Mesenchymal stem cell (in vitro differentiated cells and primary cell): Measurements from ENCODE around the gene CFAP74.
A peak's percentile ranks its signal among the peaks of the same experiment; 100 is the strongest.

Source experiments
- DNase-seq: peaks from one replicate; pipeline ENCODE4 v3.0.0-alpha.2; 2013
- H2AFZ ChIP-seq: one replicate; pipeline ENCODE4 v1.6.1; 2013; ENCODE audit warnings: low read depth, mild to moderate bottlenecking, control low read depth, inconsistent platforms, low read length, moderate library complexity
- H2AK5ac ChIP-seq: 2 replicates; pipeline ENCODE4 v1.6.1; 2013; ENCODE audit warnings: low read length, moderate library complexity, mild to moderate bottlenecking, inconsistent platforms; ENCODE audit not compliant: severe bottlenecking
- H2BK120ac ChIP-seq: one replicate; pipeline ENCODE4 v1.6.1; 2013; ENCODE audit warnings: low read depth, mild to moderate bottlenecking, inconsistent platforms, low read length, moderate library complexity
- H2BK12ac ChIP-seq, 2 experiments: one replicate each; pipeline ENCODE4 v1.6.1; 2013; ENCODE audit warnings: inconsistent platforms in 2 of 2, low read length in 2 of 2, mild to moderate bottlenecking in 2 of 2, moderate library complexity in 2 of 2, control low read depth in 1 of 2
- H2BK15ac ChIP-seq: one replicate; pipeline ENCODE4 v1.6.1; 2013; ENCODE audit warnings: mild to moderate bottlenecking, low read depth, inconsistent platforms; ENCODE audit not compliant: poor library complexity, severe bottlenecking
- H2BK5ac ChIP-seq: 2 replicates; pipeline ENCODE4 v1.6.1; 2013; ENCODE audit warnings: low read depth, mild to moderate bottlenecking, low read length, control low read depth, inconsistent platforms; ENCODE audit not compliant: poor library complexity, severe bottlenecking
- H3K14ac ChIP-seq, 2 experiments: one replicate each; pipeline ENCODE4 v1.6.1; 2013; ENCODE audit warnings: inconsistent platforms in 2 of 2, low read length in 2 of 2, control low read depth in 1 of 2, mild to moderate bottlenecking in 1 of 2, moderate library complexity in 1 of 2
- H3K18ac ChIP-seq, 2 experiments: one replicate each; pipeline ENCODE4 v1.6.1; 2013; ENCODE audit warnings: inconsistent platforms in 2 of 2, low read length in 2 of 2, control low read depth in 1 of 2, low read depth in 1 of 2, mild to moderate bottlenecking in 1 of 2
- H3K23ac ChIP-seq, 2 experiments: one replicate each; pipeline ENCODE4 v1.6.1; 2013; ENCODE audit warnings: inconsistent platforms in 2 of 2, low read length in 2 of 2, mild to moderate bottlenecking in 2 of 2, moderate library complexity in 2 of 2, control low read depth in 1 of 2
- H3K27ac ChIP-seq: 2 replicates; pipeline ENCODE4 v1.5.1; 2013; ENCODE audit warnings: mild to moderate bottlenecking, moderate library complexity, low read length, control low read depth, inconsistent platforms; ENCODE audit not compliant: poor library complexity, severe bottlenecking
- H3K27me3 ChIP-seq, 2 experiments: 2 replicates each; pipeline versions ENCODE4 v1.6.1 to v1.7.0; 2013; ENCODE audit warnings: low read length in 2 of 2, mild to moderate bottlenecking in 2 of 2, moderate library complexity in 2 of 2, control low read depth in 1 of 2, inconsistent platforms in 1 of 2; ENCODE audit not compliant: control insufficient read depth in 1 of 2, insufficient read depth in 1 of 2
- H3K36me3 ChIP-seq, 2 experiments: 2 replicates each; pipeline versions ENCODE4 v1.6.1 to v1.7.0; 2013; ENCODE audit warnings: low read length in 2 of 2, control low read depth in 1 of 2, inconsistent platforms in 1 of 2, low read depth in 1 of 2, mild to moderate bottlenecking in 1 of 2; ENCODE audit not compliant: insufficient read depth in 2 of 2, control insufficient read depth in 1 of 2
- H3K4ac ChIP-seq, 2 experiments: one replicate each; pipeline ENCODE4 v1.6.1; 2013; ENCODE audit warnings: inconsistent platforms in 2 of 2, low read length in 2 of 2, mild to moderate bottlenecking in 2 of 2, moderate library complexity in 2 of 2, control low read depth in 1 of 2, low read depth in 1 of 2
- H3K4me1 ChIP-seq: 2 replicates; pipeline ENCODE4 v1.6.1; 2013; ENCODE audit warnings: low read depth, low read length, control low read depth; ENCODE audit not compliant: control insufficient read depth, insufficient read depth
- H3K4me2 ChIP-seq: 2 replicates; pipeline ENCODE4 v1.6.1; 2013; ENCODE audit warnings: low read length, mild to moderate bottlenecking, inconsistent platforms; ENCODE audit not compliant: poor library complexity, severe bottlenecking
- H3K4me3 ChIP-seq, 2 experiments: 2 replicates each; pipeline versions ENCODE4 v1.5.1 to v1.7.0; 2013; ENCODE audit warnings: low read length in 2 of 2, mild to moderate bottlenecking in 2 of 2, control low read depth in 1 of 2, low read depth in 1 of 2; ENCODE audit not compliant: insufficient read depth in 1 of 2
- H3K79me1 ChIP-seq: replicated peaks from 2 replicates; pipeline ENCODE4 v1.6.1; 2013; ENCODE audit warnings: mild to moderate bottlenecking, control low read depth, low read length, inconsistent platforms; ENCODE audit not compliant: poor library complexity, severe bottlenecking
- H3K9ac ChIP-seq: 2 replicates; pipeline ENCODE4 v1.7.0; 2013; ENCODE audit warnings: mild to moderate bottlenecking, low read length, moderate library complexity
- H3K9me3 ChIP-seq: 2 replicates; pipeline ENCODE4 v1.7.0; 2013; ENCODE audit warnings: mild to moderate bottlenecking, low read length; ENCODE audit not compliant: control insufficient read depth
- H4K8ac ChIP-seq: one replicate; pipeline ENCODE4 v1.6.1; 2013; ENCODE audit warnings: inconsistent platforms, mild to moderate bottlenecking, low read length, moderate library complexity
- H4K91ac ChIP-seq: one replicate; pipeline ENCODE4 v1.6.1; 2013; ENCODE audit warnings: mild to moderate bottlenecking, low read length, inconsistent platforms
- WGBS: methylation state at CpG from one replicate; pipeline ENCODE4 v1.1.7; 2013; ENCODE audit warnings: mixed read lengths; 5-methylcytosine and 5-hydroxymethylcytosine counted together

CFAP74 gene

DNA sequence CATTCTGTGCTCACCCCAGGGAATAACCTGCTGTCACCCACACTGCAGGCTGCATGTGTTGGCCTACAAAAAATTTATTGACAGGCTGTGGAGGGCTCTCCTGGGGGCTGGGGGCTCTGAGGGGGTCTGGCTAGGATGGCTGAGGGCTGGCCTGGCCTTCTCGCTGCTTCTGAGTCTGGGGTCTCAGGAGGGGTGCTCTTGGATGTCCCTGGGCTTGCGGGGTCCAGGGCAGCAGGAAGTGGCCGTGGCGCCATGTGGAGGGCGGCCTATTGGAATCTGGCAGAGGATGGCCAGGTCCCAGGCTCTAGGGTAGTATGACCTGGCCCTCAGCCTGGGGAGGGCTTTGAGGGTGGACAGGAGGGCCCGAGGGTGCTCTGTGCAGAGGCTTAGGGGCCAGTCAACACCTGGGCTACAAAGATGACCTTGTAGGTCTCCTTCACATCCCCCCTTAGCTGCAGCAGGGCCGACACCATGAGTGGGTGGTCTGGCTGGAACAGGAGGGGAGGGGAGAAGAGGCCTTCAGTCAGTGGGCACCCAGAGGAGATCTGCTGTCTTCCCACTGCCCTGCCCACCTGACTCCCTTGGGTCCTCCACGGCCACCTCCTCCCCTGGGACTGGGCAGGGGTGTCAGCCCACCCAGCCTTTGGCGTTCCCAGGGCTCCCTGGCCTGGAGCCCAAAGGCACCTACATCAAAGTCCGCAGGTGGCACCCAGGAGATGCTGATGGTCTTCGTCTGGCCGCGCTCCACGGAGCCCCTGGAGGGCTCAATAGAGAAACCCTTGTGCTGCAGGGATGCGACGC lies 81.5 kb downstream of the CFAP74 start:
- Histone ChIP-seq H2BK120ac (no peak overlapping the region), H3K27ac (no peak overlapping the region), H3K18ac (no peak overlapping the region), H3K23ac (no peak overlapping the region), H3K4ac (no peak overlapping the region), H3K4me1 (peaks cover 18% of the 10 kb centered on the region), H3K14ac (no peak overlapping the region), H3K36me3 (no peaks in the 10 kb centered on the region), H3K4me3 (no peak overlapping the region), H2AFZ (no peak overlapping the region), H2AK5ac (no peak overlapping the region), H3K79me1 (no peaks in the 10 kb centered on the region), H2BK5ac (no peak overlapping the region), H3K27me3 (peaks cover 0 to 42% of the 10 kb centered on the region in 2 experiments), H4K8ac (no peak overlapping the region), H2BK12ac (no peak overlapping the region), H4K91ac (no peak overlapping the region), H3K9ac (no peak overlapping the region), H2BK15ac (no peak overlapping the region), H3K4me2 (no peak overlapping the region), H3K9me3 (no peaks in the 10 kb centered on the region)
- no peak for DNase-seq
- 94% methylated on average over 15 of the region's 16 CpGs for WGBS

DNA sequence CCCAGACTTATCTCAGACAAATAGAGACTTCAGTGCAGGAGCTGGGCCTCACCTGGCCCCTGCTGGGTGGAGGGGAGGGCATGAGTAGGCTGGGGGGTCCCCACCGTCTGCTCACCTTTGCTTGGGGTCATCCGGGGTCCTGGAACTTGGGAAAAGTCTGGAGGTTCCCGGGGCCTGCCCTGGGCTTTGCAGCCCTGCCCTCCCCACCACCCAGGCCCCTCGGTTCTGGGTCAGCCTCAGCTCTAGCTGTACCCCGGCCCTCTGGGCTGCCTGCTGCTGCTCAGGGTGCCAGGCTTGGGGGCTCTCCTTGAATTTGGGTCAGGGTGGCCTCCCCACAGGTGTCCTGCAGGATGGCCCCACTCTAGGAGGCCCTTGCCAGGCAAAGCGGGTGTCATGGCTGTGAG lies 82.1 kb downstream of the CFAP74 start:
- Histone ChIP-seq H3K27ac (no peak overlapping the region), H2BK120ac (no peak overlapping the region), H3K4ac (no peak overlapping the region), H3K4me2 (no peak overlapping the region), H2BK12ac (no peak overlapping the region), H3K9ac (no peak overlapping the region), H2BK5ac (no peak overlapping the region), H2AK5ac (no peak overlapping the region), H2AFZ (no peak overlapping the region), H3K4me1 (peaks cover 18% of the 10 kb centered on the region), H3K23ac (no peak overlapping the region), H4K8ac (no peak overlapping the region), H2BK15ac (no peak overlapping the region), H3K4me3 (no peak overlapping the region), H3K18ac (no peak overlapping the region), H3K36me3 (no peaks in the 10 kb centered on the region), H4K91ac (no peak overlapping the region), H3K9me3 (no peaks in the 10 kb centered on the region), H3K14ac (no peak overlapping the region), H3K79me1 (no peaks in the 10 kb centered on the region), H3K27me3 (peaks cover 0 to 40% of the 10 kb centered on the region in 2 experiments)
- no peak for DNase-seq
- 93% methylated on average over 6 of the region's 6 CpGs for WGBS

DNA sequence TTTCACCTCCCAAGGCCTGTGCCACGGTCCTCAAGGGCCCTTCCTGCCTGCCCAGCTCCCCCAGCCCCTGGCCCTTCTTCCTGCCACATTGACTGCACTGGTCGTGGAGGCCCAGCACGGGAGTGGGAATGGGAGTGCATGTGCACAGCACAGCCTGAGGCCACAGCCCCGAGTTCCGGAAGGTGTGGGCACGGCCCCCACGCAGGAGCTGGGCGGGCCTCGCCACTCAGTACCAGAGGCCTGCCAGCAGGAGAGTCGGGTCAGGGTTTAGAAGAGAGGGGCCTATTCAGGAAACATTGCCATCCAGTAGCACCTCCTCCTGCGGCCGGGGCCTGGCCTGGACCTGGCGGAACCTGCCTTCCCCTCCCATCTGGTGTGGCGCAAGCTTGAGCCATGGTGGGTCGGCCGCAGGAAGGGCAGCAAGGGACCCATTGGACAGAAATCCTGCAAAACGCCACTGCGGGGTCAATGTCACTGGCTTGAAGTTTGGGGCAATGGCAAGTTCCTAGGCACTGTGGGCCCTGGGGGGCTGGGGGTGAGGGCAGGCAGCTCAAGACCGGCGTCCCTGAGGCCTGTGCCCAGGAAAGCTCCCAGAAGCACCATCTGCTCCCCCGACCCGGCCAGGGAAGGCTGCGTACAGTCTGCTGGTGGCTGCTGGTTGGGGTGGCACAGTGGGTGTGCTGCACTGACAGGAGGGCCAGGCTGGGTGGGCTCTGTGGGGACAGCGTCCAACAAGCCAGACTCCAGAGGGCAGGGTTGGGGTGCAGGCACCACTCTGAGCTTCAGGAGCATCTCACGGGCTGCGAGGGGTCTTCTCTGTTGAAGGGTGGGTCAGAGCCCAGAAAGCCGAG lies 82.8 kb downstream of the CFAP74 start:
- DNase-seq: no peak
- WGBS: 92% methylated on average over 27 of the region's 27 CpGs
- Histone ChIP-seq H3K9ac (no peak overlapping the region), H2BK15ac (no peak overlapping the region), H3K36me3 (no peaks in the 10 kb centered on the region), H3K23ac (no peak overlapping the region), H3K27ac (no peak overlapping the region), H2BK5ac (no peak overlapping the region), H4K8ac (no peak overlapping the region), H2AFZ (no peak overlapping the region), H2AK5ac (no peak overlapping the region), H3K4me1 (peaks cover 18% of the 10 kb centered on the region), H3K4me2 (no peak overlapping the region), H3K4me3 (no peak overlapping the region), H3K27me3 (peaks cover 0 to 39% of the 10 kb centered on the region in 2 experiments), H2BK12ac (peak overlapping the region in 1 of 2 experiments; percentile 25), H3K9me3 (no peaks in the 10 kb centered on the region), H3K4ac (no peak overlapping the region), H3K18ac (peak overlapping the region in 1 of 2 experiments; percentile 11), H2BK120ac (no peak overlapping the region), H3K14ac (no peak overlapping the region), H3K79me1 (no peaks in the 10 kb centered on the region), H4K91ac (no peak overlapping the region)

DNA sequence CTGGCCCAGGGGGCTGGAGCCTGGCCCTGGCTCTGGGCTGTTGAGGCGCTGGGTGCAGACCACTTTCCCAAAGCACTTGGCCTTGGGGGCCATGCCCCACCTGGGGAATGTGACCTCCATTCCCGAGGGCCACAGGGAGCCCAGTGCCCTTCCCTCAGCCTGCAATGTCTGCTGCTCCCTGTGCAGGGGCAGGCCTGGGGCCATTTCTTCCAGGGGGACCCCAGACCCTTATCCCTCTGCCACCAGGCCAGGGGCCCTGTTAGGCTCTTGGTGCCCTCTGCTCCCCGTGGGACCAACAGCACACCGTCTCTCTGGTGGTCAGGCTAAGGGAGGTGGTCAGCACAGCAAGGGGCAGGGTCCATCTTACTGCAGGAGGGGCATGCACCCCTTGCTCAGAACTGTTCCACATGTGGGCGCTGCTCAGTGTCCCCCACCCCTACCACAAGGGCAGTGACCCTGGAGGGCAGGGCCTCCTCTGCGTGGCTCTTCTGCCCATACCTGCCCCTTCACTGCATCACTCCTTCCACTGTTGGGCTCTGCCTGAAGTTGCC lies 83.5 kb downstream of the CFAP74 start:
- H3K9ac ChIP-seq: no peak overlapping the region
- peak overlapping the region in 1 of 2 experiments; percentile 37 for H3K4me3 ChIP-seq
- no peak overlapping the region for H2BK5ac ChIP-seq
- no peak overlapping the region for H3K23ac ChIP-seq
- H2AFZ ChIP-seq: no peak overlapping the region
- H3K79me1 ChIP-seq: no peaks in the 10 kb centered on the region
- H3K18ac ChIP-seq: peak overlapping the region; percentile 82 to 92
- 96% methylated on average over 6 of the region's 6 CpGs for WGBS
- H3K27me3 ChIP-seq: peaks cover 0 to 44% of the 10 kb centered on the region in 2 experiments
- H3K4ac ChIP-seq: peak overlapping the region in 1 of 2 experiments; percentile 6
- H2BK12ac ChIP-seq: peak overlapping the region in 1 of 2 experiments; percentile 87
- peaks cover 18% of the 10 kb centered on the region for H3K4me1 ChIP-seq
- H4K91ac ChIP-seq: peak overlapping the region; percentile 85
- no peak overlapping the region for H3K27ac ChIP-seq
- no peak overlapping the region for H3K4me2 ChIP-seq
- no peak for DNase-seq
- H3K9me3 ChIP-seq: no peaks in the 10 kb centered on the region
- no peak overlapping the region for H2AK5ac ChIP-seq
- H3K14ac ChIP-seq: no peak overlapping the region
- no peak overlapping the region for H2BK15ac ChIP-seq
- peak overlapping the region; percentile 24 for H2BK120ac ChIP-seq
- H3K36me3 ChIP-seq: no peaks in the 10 kb centered on the region
- H4K8ac ChIP-seq: peak overlapping the region; percentile 85
